ENCODE results near the gene MYO1A.

The MYO1A gene

GRCh38 chr12:57049119-57049446 is 846 bp downstream of the MYO1A start:
- ATAC-seq (replicated peaks) (no peak), DNase-seq (no peak)
- Mint-ChIP-seq H3K27me3 (peaks cover 0 to 1% of the 10 kb centered on the region in 2 donors), H3K4me1 (ENCODE audit: low read depth in 2 of 2) (peaks cover 29 to 31% of the 10 kb centered on the region in 2 donors), H3K4me3 (no peak overlapping the region), H3K36me3 (ENCODE audit: insufficient read depth) (no peaks in the 10 kb centered on the region), H3K9me3 (no peaks in the 10 kb centered on the region), H3K27ac (peak overlapping the region in 1 of 2 donors; percentile 76)

GRCh38 chr12:57048423-57049118 is 1.4 kb downstream of the MYO1A start:
- Mint-ChIP-seq H3K36me3 (ENCODE audit: insufficient read depth) (no peaks in the 10 kb centered on the region), H3K4me1 (ENCODE audit: low read depth in 2 of 2) (peaks cover 29 to 31% of the 10 kb centered on the region in 2 donors), H3K27ac (peak overlapping the region in 1 of 2 donors; percentile 76), H3K27me3 (peaks cover 0 to 6% of the 10 kb centered on the region in 2 donors), H3K4me3 (no peak overlapping the region), H3K9me3 (no peaks in the 10 kb centered on the region)
- DNase-seq (no peak), ATAC-seq (replicated peaks) (no peak)

GRCh38 chr12:57047981-57048380 is 1.9 kb downstream of the MYO1A start:
- Mint-ChIP-seq H3K9me3 (no peaks in the 10 kb centered on the region), H3K27ac (peak overlapping the region; percentile 76 to 80), H3K4me1 (ENCODE audit: low read depth in 2 of 2) (peaks cover 29 to 31% of the 10 kb centered on the region in 2 donors), H3K4me3 (peak overlapping the region; percentile 63 to 74), H3K36me3 (ENCODE audit: insufficient read depth) (no peaks in the 10 kb centered on the region), H3K27me3 (peaks cover 0 to 12% of the 10 kb centered on the region in 2 donors)
- ATAC-seq (replicated peaks) (no peak), DNase-seq (no peak)

- Mint-ChIP-seq H3K27me3 (peaks cover 0 to 18% of the 10 kb centered on the region in 2 donors), H3K4me1 (ENCODE audit: low read depth in 2 of 2) (peaks cover 29 to 31% of the 10 kb centered on the region in 2 donors), H3K4me3 (peak overlapping the region; percentile 63 to 74), H3K27ac (peak overlapping the region; percentile 76 to 80), H3K9me3 (no peaks in the 10 kb centered on the region), H3K36me3 (ENCODE audit: insufficient read depth) (no peaks in the 10 kb centered on the region)
- peak; percentile 91 for ATAC-seq (replicated peaks)
- peak; percentile 25 to 40 (median 38) for DNase-seq
Observed at GRCh38 chr12:57046947-57047890, 2.7 kb downstream of the MYO1A start.

GRCh38 chr12:57046086-57046791 is 3.7 kb downstream of the MYO1A start:
- H3K9me3 Mint-ChIP-seq = no peaks in the 10 kb centered on the region
- peaks cover 0 to 25% of the 10 kb centered on the region in 2 donors for H3K27me3 Mint-ChIP-seq
- H3K36me3 Mint-ChIP-seq (ENCODE audit: insufficient read depth) = no peaks in the 10 kb centered on the region
- DNase-seq = no peak
- peak overlapping the region; percentile 63 to 74 for H3K4me3 Mint-ChIP-seq
- H3K4me1 Mint-ChIP-seq (ENCODE audit: low read depth in 2 of 2) = peaks cover 28 to 31% of the 10 kb centered on the region in 2 donors
- ATAC-seq (replicated peaks) = no peak
- peak overlapping the region; percentile 76 to 80 for H3K27ac Mint-ChIP-seq

GRCh38 chr12:57044889-57045288 is 5.0 kb downstream of the MYO1A start:
- Mint-ChIP-seq H3K4me3 (no peak overlapping the region), H3K36me3 (ENCODE audit: insufficient read depth) (peaks cover 5% of the 10 kb centered on the region), H3K9me3 (no peaks in the 10 kb centered on the region), H3K27ac (no peak overlapping the region), H3K27me3 (peaks cover 0 to 36% of the 10 kb centered on the region in 2 donors), H3K4me1 (ENCODE audit: low read depth in 2 of 2) (peaks cover 24 to 27% of the 10 kb centered on the region in 2 donors)
- DNase-seq (no peak), ATAC-seq (replicated peaks) (no peak)

- H3K27me3 Mint-ChIP-seq = peaks cover 0 to 39% of the 10 kb centered on the region in 2 donors
- DNase-seq = no peak
- H3K4me3 Mint-ChIP-seq = no peak overlapping the region
- peaks cover 5% of the 10 kb centered on the region for H3K36me3 Mint-ChIP-seq (ENCODE audit: insufficient read depth)
- H3K27ac Mint-ChIP-seq = no peak overlapping the region
- no peaks in the 10 kb centered on the region for H3K9me3 Mint-ChIP-seq
- H3K4me1 Mint-ChIP-seq (ENCODE audit: low read depth in 2 of 2) = peaks cover 24 to 27% of the 10 kb centered on the region in 2 donors
- no peak for ATAC-seq (replicated peaks)
Observed at GRCh38 chr12:57044468-57044867, 5.5 kb downstream of the MYO1A start.

- Mint-ChIP-seq H3K4me3 (no peak overlapping the region), H3K9me3 (no peaks in the 10 kb centered on the region), H3K4me1 (ENCODE audit: low read depth in 2 of 2) (peaks cover 18 to 20% of the 10 kb centered on the region in 2 donors), H3K36me3 (ENCODE audit: insufficient read depth) (peaks cover 5% of the 10 kb centered on the region), H3K27me3 (peaks cover 0 to 57% of the 10 kb centered on the region in 2 donors), H3K27ac (no peak overlapping the region)
- DNase-seq (no peak), ATAC-seq (replicated peaks) (no peak)
Observed at GRCh38 chr12:57042695-57043094, 7.2 kb downstream of the MYO1A start.

GRCh38 chr12:57040750-57041149 is 9.2 kb downstream of the MYO1A start:
- Mint-ChIP-seq H3K36me3 (ENCODE audit: insufficient read depth) (peaks cover 5% of the 10 kb centered on the region), H3K9me3 (no peaks in the 10 kb centered on the region), H3K4me3 (no peak overlapping the region), H3K27ac (no peak overlapping the region), H3K27me3 (peaks cover 0 to 57% of the 10 kb centered on the region in 2 donors), H3K4me1 (ENCODE audit: low read depth in 2 of 2) (peaks cover 0 to under 1% of the 10 kb centered on the region in 2 donors)
- DNase-seq = no peak
- no peak for ATAC-seq (replicated peaks)

- H3K9me3 Mint-ChIP-seq = no peaks in the 10 kb centered on the region
- H3K4me3 Mint-ChIP-seq = no peak overlapping the region
- peaks cover 0 to 57% of the 10 kb centered on the region in 2 donors for H3K27me3 Mint-ChIP-seq
- DNase-seq = no peak
- no peak for ATAC-seq (replicated peaks)
- peaks cover 5% of the 10 kb centered on the region for H3K36me3 Mint-ChIP-seq (ENCODE audit: insufficient read depth)
- no peak overlapping the region for H3K27ac Mint-ChIP-seq
- H3K4me1 Mint-ChIP-seq (ENCODE audit: low read depth in 2 of 2) = no peaks in the 10 kb centered on the region
Observed at GRCh38 chr12:57040211-57040610, 9.7 kb downstream of the MYO1A start.

GRCh38 chr12:57039016-57039798 is 10.7 kb downstream of the MYO1A start:
- Mint-ChIP-seq H3K27me3 (peaks cover 0 to 57% of the 10 kb centered on the region in 2 donors), H3K27ac (no peak overlapping the region), H3K4me1 (ENCODE audit: low read depth in 2 of 2) (no peaks in the 10 kb centered on the region), H3K4me3 (no peak overlapping the region), H3K9me3 (no peaks in the 10 kb centered on the region), H3K36me3 (ENCODE audit: insufficient read depth) (peaks cover 5% of the 10 kb centered on the region)
- DNase-seq = no peak
- no peak for ATAC-seq (replicated peaks)

- Mint-ChIP-seq H3K9me3 (no peaks in the 10 kb centered on the region), H3K27ac (no peak overlapping the region), H3K4me1 (ENCODE audit: low read depth in 2 of 2) (no peaks in the 10 kb centered on the region), H3K4me3 (no peak overlapping the region), H3K27me3 (peaks cover 0 to 40% of the 10 kb centered on the region in 2 donors), H3K36me3 (ENCODE audit: insufficient read depth) (peaks cover 5% of the 10 kb centered on the region)
- ATAC-seq (replicated peaks) = no peak
- DNase-seq = no peak
Observed at GRCh38 chr12:57037264-57037663, 12.7 kb downstream of the MYO1A start.
